GM12872 (cell line): Measurements from ENCODE around the gene TENM4.

ENCODE experiments used
- TF ChIP-seq, protein P1 (sequence below): IDR thresholded peaks from 3 replicates; pipeline ENCODE4 v1.5.1; 2011; ENCODE audit warnings: low read depth, mild to moderate bottlenecking, low read length, moderate library complexity; ENCODE audit not compliant: insufficient read depth

TENM4 gene

DNA sequence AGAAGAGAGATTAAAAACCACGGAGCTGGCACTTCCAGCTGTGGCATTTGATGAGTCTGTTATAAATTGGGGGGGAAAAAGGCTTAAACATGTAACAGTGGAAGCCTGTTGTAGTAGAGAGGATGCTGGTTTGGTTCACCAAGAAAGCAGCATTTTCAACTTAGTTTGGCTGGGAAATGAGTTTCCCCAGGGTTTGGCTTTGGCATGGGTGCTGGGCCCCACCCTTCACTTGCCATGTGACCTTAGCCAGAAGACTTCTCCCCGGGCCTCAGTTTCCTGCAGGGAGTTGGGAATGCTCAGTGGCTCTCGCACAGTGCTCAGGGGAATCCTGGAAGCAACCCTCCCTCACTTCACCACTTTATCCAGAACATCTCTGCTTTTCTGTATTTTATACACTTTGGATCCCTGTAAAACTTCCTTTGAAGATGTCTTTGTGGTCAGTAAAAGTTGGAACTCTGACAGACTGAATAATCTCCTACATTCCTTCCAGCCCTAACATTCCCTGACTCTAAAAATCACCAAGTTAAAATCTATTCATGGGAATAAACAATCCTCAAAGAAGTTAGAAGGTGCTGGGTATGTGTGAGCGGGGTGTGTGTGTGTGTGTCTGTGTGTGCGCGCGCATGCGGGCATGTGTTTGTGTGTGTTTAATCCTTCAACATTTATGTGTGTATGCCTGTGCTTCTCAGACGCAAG, 166.0 kb downstream of the TENM4 start:
- TF ChIP-seq, protein P1, sequence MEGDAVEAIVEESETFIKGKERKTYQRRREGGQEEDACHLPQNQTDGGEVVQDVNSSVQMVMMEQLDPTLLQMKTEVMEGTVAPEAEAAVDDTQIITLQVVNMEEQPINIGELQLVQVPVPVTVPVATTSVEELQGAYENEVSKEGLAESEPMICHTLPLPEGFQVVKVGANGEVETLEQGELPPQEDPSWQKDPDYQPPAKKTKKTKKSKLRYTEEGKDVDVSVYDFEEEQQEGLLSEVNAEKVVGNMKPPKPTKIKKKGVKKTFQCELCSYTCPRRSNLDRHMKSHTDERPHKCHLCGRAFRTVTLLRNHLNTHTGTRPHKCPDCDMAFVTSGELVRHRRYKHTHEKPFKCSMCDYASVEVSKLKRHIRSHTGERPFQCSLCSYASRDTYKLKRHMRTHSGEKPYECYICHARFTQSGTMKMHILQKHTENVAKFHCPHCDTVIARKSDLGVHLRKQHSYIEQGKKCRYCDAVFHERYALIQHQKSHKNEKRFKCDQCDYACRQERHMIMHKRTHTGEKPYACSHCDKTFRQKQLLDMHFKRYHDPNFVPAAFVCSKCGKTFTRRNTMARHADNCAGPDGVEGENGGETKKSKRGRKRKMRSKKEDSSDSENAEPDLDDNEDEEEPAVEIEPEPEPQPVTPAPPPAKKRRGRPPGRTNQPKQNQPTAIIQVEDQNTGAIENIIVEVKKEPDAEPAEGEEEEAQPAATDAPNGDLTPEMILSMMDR: no peak

GRCh38 chr11:79273781-79274180, 167.0 kb downstream of the TENM4 start:
- TF ChIP-seq, protein P1: no peak

DNA sequence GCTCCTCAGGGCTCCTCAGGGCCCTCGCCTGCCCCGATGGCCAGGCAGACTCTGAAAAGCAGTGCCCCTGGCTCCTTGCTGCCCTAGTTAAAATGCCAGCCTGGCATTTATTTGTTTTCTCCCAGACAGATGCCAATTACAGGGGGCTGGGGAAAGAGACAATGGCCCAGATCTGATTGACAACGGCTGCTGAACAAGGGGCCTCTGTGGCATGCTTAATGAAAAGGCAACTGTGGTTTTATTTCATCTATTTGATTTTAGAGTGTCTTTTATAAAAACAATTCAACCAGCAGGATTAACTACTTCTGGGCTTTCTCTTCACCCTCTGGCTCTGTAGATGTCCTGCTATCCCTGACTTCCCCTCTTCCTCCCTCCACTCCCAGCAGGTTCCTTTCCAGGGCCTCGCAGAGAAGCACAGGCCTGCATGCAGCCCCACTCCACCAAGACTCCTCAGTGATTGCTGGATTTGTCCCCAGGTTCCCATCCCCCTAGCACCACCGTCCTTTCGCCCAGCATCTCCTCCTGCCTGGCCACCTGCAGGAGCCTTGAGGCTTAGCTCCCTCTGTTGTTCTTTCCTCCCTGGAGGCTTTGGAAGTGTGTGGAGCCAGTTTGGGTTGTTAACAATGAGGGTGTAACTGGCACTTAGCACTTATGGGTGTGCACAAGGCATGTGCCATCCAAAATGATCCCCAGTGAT, 171.1 kb downstream of the TENM4 start:
- TF ChIP-seq, protein P1: no peak

- TF ChIP-seq, protein P1: no peak
Observed at GRCh38 chr11:79266396-79266795, 174.4 kb downstream of the TENM4 start.

DNA sequence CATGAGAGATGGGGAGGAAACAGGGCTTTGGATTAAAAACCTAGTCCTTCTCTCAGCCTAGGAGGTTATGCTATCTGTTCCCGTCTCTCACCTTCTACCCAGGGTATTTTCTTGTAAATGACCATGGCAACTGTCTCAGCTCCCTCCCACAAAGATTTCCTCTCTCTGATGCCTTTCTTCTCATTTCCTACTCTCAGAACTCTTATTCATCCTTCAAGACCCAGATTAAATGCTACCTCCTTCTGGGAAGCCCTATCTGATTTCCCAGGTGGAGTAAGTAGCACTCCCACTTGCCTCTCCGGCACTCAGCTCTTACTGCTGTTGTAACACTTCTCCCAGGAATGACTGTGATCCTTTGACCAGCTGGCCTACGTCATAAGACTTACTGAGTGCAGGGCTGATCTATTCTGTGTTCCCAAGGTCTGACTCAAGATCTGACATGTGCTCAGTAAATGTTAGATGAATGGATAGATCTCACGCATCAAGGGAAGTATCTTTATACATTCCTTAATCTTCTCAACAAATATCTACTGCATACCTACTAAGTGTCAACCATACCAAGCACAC, 175.0 kb downstream of the TENM4 start:
- TF ChIP-seq, protein P1: no peak

DNA sequence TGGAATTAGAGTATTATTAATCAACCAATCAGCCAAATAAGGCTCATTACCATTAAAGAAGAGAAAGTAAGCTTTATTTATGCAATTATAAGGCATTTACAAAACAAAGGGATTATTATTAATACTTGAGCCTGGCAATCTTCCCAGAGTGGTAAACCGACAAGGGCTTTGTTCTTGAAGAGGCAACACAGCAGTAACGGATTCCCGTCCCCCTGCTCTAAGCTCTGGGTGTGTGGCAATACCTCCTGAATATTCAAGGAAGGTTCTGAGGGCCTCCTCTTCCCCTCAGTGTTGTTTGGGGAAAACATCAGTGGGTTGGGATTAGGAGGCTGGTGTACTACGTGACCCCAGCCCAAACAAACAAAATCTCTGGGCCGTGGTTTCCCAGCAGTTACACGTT, 176.5 kb downstream of the TENM4 start:
- TF ChIP-seq, protein P1: no peak

- TF ChIP-seq, protein P1: no peak
Observed at GRCh38 chr11:79263001-79263400, 177.8 kb downstream of the TENM4 start.
